PFSK-1 (cell line): Measurements from ENCODE around the gene PPP1CB.

Source experiments
- POLR2AphosphoS5 ChIP-seq: IDR thresholded peaks from 2 replicates; pipeline ENCODE4 v1.6.1; 2012; ENCODE audit warnings: low read depth, mild to moderate bottlenecking, control low read depth, low read length, moderate library complexity
- REST ChIP-seq, 2 experiments: IDR thresholded peaks; 2 replicates each; pipeline versions ENCODE4 v1.6.1 to v1.8.0; 2011 to 2012; ENCODE audit warnings: low read depth in 2 of 2, low read length in 2 of 2, control low read depth in 1 of 2, inconsistent platforms in 1 of 2, mild to moderate bottlenecking in 1 of 2, moderate library complexity in 1 of 2; ENCODE audit not compliant: insufficient read depth in 1 of 2
- TAF1 ChIP-seq: IDR thresholded peaks from 2 replicates; pipeline ENCODE4 v1.6.1; 2012; ENCODE audit warnings: low read length, control low read depth, borderline replicate concordance; ENCODE audit not compliant: insufficient read depth

GRCh38 chr2:28749526-28749925 lies 2.1 kb upstream of the PPP1CB start:
- no peak for TF ChIP-seq POLR2AphosphoS5
- no peak for TF ChIP-seq TAF1
- TF ChIP-seq REST (IDR thresholded peaks at IDR 0.05; ENCODE audit: insufficient read depth in 1 of 2, low read depth in 2 of 2, low read length in 2 of 2), result no peak
